Parathyroid adenoma (tissue), 2 donors: Measurements from ENCODE around the gene TBC1D2.

Experiments
- H2AFZ ChIP-seq: fragments of 300-600 bp; sonication (generic); one replicate; pipeline ENCODE4 v1.7.0; 2017; ENCODE audit warnings: antibody characterized with exemption, mild to moderate bottlenecking
- H3K27ac ChIP-seq: fragments of 300-600 bp; sonication (generic); one replicate; pipeline ENCODE4 v1.7.0; 2017
- H3K27me3 ChIP-seq: fragments of 300-600 bp; sonication (generic); one replicate; pipeline ENCODE4 v1.7.0; 2017; ENCODE audit warnings: low read length; ENCODE audit not compliant: control insufficient read depth, insufficient read depth
- H3K36me3 ChIP-seq: fragments of 300-600 bp; sonication (generic); one replicate; pipeline ENCODE4 v1.7.0; 2017; ENCODE audit warnings: low read length; ENCODE audit not compliant: control insufficient read depth, insufficient read depth
- H3K4me1 ChIP-seq: fragments of 300-600 bp; sonication (generic); one replicate; pipeline ENCODE4 v1.7.0; 2017; ENCODE audit warnings: control low read depth
- H3K4me2 ChIP-seq: fragments of 300-600 bp; sonication (generic); one replicate; pipeline ENCODE4 v1.7.0; 2017; ENCODE audit warnings: low read length
- H3K4me3 ChIP-seq: fragments of 300-600 bp; sonication (generic); one replicate; pipeline ENCODE4 v1.7.0; 2017; ENCODE audit warnings: low read depth, low read length
- H3K79me2 ChIP-seq: fragments of 300-600 bp; sonication (generic); one replicate; pipeline ENCODE4 v1.7.0; 2017; ENCODE audit warnings: control low read depth
- H3K9ac ChIP-seq: fragments of 300-600 bp; sonication (generic); one replicate; pipeline ENCODE4 v1.7.0; 2017; ENCODE audit warnings: mild to moderate bottlenecking
- H3K9me3 ChIP-seq: fragments of 300-600 bp; sonication (generic); one replicate; pipeline ENCODE4 v1.7.0; 2017; ENCODE audit warnings: low read length; ENCODE audit not compliant: control insufficient read depth
- CTCF ChIP-seq: fragments of 300-600 bp; sonication (generic); IDR thresholded peaks from one replicate; pipeline ENCODE4 v1.7.0; 2017; ENCODE audit warnings: antibody characterized with exemption, mild to moderate bottlenecking
- donor health status: primary hyperparathyroidism.

Gene TBC1D2

GRCh38 chr9:98235126-98235525 lies 20.3 kb downstream of the TBC1D2 start:
- H3K9me3 ChIP-seq, result no peaks in the 10 kb centered on the region
- no peaks in the 10 kb centered on the region for H3K36me3 ChIP-seq
- no peak overlapping the region for H3K4me3 ChIP-seq
- H3K79me2 ChIP-seq, result no peaks in the 10 kb centered on the region
- H3K4me1 ChIP-seq, result no peaks in the 10 kb centered on the region
- no peak for TF ChIP-seq CTCF
- H3K9ac ChIP-seq, result no peak overlapping the region
- no peak overlapping the region for H3K4me2 ChIP-seq
- no peaks in the 10 kb centered on the region for H3K27me3 ChIP-seq
- H3K27ac ChIP-seq, result no peak overlapping the region
- H2AFZ ChIP-seq, result no peak overlapping the region

- Histone ChIP-seq H3K4me3 (no peak overlapping the region), H3K27me3 (no peaks in the 10 kb centered on the region), H2AFZ (no peak overlapping the region), H3K4me1 (no peaks in the 10 kb centered on the region), H3K9me3 (no peaks in the 10 kb centered on the region), H3K79me2 (no peaks in the 10 kb centered on the region), H3K36me3 (no peaks in the 10 kb centered on the region), H3K4me2 (no peak overlapping the region), H3K9ac (no peak overlapping the region), H3K27ac (no peak overlapping the region)
- no peak for TF ChIP-seq CTCF
Observed at GRCh38 chr9:98234245-98234825, 21.1 kb downstream of the TBC1D2 start.

- Histone ChIP-seq H3K9ac (no peak overlapping the region), H3K9me3 (no peaks in the 10 kb centered on the region), H3K4me2 (no peak overlapping the region), H3K36me3 (no peaks in the 10 kb centered on the region), H3K27me3 (no peaks in the 10 kb centered on the region), H2AFZ (no peak overlapping the region), H3K4me3 (no peak overlapping the region), H3K4me1 (no peaks in the 10 kb centered on the region), H3K27ac (no peak overlapping the region), H3K79me2 (no peaks in the 10 kb centered on the region)
- TF ChIP-seq CTCF, result no peak
Observed at GRCh38 chr9:98232926-98233325, 22.5 kb downstream of the TBC1D2 start.

GRCh38 chr9:98231770-98232478 lies 23.5 kb downstream of the TBC1D2 start:
- no peak overlapping the region for H3K4me2 ChIP-seq
- no peak for TF ChIP-seq CTCF
- no peaks in the 10 kb centered on the region for H3K9me3 ChIP-seq
- no peaks in the 10 kb centered on the region for H3K4me1 ChIP-seq
- H3K36me3 ChIP-seq, result no peaks in the 10 kb centered on the region
- H2AFZ ChIP-seq, result no peak overlapping the region
- H3K9ac ChIP-seq, result no peak overlapping the region
- H3K4me3 ChIP-seq, result no peak overlapping the region
- H3K27me3 ChIP-seq, result no peaks in the 10 kb centered on the region
- H3K79me2 ChIP-seq, result no peaks in the 10 kb centered on the region
- H3K27ac ChIP-seq, result no peak overlapping the region

GRCh38 chr9:98230789-98231188 lies 24.7 kb downstream of the TBC1D2 start:
- no peaks in the 10 kb centered on the region for H3K4me1 ChIP-seq
- no peak overlapping the region for H3K27ac ChIP-seq
- H3K36me3 ChIP-seq, result no peaks in the 10 kb centered on the region
- TF ChIP-seq CTCF, result no peak
- no peaks in the 10 kb centered on the region for H3K9me3 ChIP-seq
- no peak overlapping the region for H3K4me3 ChIP-seq
- H3K27me3 ChIP-seq, result no peaks in the 10 kb centered on the region
- no peaks in the 10 kb centered on the region for H3K79me2 ChIP-seq
- no peak overlapping the region for H2AFZ ChIP-seq
- no peak overlapping the region for H3K4me2 ChIP-seq
- no peak overlapping the region for H3K9ac ChIP-seq
